CMK (cell line): ENCODE results near the gene ADH5.
"Not testable (repeated sequence)": the region's sequence is repeated elsewhere in the genome, so short reads cannot be mapped to it uniquely, and the experiment has no call there.

Experiments
- DNase-seq: peaks from one replicate; pipeline ENCODE4 v3.0.0-alpha.2; 2010; ENCODE audit warnings: low read depth

The ADH5 gene

DNA sequence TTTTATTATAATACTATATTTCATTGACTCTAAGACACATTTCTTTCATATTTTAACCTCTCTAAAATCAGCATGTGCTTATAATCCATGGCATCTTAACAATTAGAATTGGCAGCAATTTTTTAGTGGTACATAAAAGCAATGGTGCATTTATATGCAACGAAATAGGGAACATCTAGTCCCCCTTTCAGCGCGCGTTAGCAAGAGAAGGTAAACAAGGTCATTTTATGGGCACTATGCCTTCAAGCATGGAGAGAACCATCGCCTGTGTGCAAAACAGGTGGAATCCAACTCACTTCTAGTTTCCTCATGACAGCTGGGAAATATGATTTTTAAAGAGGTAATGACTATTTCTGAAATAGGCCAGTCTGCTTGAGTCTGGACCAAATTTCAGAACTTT, 6.4 kb downstream of the ADH5 start:
- no peak for DNase-seq

DNA sequence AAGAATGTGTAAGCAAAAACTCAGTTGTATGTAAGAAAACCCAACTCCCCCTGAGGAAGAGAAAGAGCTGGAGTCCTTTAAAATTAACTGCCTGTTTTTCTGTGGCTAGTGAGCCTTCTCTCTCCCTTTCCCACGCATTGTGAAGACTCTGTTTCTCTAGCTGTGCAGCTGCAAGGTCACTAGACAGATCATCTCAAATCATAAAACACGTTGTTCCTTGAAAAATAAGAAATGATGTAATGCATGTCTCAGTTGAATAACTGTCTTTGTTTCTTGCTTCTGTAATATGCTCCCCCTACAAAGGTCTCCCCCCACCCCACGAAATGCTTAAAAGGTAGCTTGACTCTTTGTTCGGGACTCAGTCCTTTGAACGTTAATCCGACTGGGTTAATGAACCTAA, 7.7 kb downstream of the ADH5 start:
- not testable (repeated sequence) for DNase-seq

DNA sequence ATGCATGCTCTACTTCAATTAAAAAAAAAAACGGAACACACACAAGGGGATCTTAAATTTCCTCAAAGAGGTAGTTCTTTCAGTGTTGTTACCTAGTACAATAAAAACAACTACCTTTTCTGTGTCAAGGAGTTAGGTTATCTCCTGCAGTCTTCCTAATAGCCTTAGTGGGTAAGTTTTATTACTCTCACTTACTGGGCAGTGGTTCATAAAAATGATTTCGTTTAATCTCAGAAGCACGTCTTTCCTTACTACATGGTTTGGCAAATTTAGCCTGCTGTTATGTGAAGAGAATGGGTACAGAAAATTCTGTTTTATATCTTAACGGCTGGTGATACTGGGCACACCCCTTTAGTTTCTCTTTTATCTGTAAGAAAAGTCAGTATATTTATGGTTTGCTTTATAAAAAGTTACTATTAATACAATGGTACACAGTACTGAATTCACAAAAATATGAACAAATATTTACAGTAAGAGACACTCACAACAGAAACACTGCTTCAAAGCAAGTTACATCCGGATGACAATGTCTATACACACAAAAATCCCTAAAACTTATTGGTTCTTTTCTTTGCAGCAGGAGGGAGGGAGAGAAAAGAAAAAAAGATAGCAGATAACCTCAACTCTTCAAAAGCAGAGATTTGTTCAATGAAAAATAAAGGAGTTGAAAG, 8.8 kb downstream of the ADH5 start:
- DNase-seq = no peak

DNA sequence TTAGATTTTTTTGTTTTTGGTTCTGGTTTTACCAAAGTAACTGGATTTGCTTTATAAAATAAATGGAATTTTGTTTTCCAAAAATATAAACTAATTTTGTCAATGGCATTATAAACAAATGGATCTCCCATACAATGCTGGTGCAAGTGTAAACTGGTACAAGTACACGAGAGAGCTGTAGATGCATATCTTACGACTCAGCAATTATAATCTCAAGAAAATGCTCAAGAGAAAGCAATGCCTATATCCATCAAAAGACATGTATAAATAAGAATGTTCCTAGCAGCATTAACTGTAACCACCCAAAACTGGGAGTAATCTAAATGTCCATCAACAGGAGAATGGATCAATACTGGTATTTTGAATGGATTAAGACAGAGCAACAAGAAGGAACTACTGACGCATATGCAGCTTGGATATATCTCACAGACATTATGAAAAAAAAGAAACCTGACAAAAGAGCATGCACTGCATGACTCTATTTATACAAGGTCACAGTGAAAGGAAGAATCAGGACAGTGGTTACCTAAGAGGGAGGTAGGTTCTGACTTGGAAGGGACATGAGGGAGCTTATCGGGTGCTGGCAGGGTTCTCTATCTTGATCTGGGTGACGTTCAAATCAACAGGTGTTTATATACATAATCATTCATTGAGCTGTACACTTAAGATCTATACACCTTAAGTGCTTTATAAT, 9.5 kb downstream of the ADH5 start:
- no peak for DNase-seq

DNA sequence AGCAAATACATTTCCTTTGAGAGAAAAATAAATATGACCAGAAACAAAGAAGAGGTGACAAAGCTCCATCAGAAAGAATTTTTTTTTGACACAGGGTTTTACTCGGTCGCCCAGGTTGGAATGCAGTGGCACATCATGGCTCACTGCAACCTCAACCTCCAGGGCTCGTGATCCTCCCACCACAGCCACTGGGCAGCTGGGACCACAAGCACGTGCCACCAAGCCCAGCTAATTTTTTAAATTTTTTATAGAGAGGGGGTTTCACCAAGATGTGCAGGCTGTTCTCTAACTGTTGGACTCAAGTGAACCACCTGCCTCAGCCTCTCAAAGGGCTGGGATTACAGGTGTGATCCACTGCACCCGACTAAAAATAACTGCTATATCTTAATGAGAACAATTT, 10.3 kb downstream of the ADH5 start:
- no peak for DNase-seq

DNA sequence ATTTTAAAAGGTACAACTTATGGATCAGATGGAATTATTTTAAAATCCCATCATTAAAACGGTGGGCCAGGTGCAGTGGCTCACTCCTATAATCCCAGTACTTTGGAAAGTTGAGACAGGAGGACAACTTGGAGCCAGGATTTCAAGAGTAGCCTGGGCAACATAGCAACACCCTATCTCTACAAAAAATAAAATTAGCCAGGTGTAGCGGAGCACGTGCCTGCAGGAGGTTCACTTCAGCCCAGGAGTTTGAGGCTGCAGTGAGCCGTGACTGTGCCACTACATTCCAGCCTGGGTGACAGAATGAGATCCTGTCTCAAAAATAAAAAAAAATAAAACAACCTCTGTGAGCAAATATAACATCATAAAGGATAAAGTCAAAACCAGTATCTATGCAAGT, 11.4 kb downstream of the ADH5 start:
- DNase-seq = no peak

DNA sequence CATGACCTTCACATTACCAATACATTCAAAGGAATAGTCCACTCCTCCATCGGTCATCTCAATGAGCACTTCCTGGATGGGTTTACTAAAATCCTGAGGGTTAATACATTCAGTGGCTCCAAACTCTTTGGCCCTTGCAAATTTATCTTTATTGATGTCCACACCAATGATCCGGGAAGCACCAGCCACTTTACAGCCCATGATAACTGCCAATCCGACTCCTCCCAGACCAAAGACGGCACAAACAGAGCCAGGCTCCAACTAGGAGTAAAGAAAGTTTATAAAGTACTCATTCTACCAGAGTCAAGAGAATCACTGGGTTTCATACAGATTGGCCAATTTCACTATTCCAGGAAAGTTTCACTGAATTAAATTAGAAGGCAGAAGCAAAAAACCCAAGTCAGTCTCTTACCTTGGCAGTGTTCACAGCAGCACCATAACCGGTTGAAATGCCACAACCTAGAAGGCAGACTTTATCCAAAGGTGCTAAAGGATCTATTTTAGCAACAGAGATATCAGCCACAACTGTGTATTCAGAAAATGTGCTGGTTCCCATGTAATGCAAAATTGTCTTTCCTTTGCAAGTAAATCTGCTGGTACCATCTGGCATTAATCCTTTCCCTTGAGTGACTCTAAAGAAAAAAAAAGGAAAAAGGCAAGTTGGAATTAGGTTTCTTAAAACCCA, 12.2 kb downstream of the ADH5 start:
- no peak for DNase-seq

DNA sequence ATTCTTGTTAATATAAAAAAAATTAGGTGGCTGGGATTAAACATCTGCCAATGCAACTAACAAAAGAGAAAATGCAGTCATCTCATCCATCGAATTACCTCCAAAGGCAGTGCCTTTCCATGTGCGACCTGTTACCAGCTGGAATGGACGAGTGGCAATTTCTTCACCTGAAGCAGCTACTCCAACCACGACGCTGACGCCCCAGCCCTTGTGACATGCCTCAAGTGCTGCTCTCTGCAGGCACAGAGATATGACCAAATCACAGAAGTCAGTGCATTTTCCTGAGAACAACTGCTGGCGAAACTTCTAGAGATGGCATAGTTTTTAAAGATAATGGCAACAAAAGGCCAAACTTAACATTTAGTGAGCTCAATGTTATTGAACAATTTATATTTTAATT, 13.8 kb downstream of the ADH5 start:
- DNase-seq = no peak

DNA sequence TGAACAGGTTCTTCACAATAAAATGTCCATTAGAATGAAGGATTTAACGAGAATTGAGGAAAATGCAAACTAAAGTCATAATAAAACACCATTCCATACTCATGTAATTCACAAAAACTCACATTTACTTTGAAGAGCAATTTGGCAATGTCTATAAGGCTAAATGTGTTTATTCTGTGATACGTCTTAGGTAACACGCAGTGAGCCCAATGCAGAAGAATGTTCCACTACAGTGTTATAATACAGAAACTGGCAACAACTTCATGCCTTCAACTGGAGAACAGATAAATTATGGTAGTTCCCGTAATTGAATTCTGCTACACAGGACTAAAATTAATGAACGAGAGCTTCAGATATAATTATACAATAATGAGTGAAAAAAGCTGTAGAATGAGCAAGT, 17.4 kb downstream of the ADH5 start:
- no peak for DNase-seq

DNA sequence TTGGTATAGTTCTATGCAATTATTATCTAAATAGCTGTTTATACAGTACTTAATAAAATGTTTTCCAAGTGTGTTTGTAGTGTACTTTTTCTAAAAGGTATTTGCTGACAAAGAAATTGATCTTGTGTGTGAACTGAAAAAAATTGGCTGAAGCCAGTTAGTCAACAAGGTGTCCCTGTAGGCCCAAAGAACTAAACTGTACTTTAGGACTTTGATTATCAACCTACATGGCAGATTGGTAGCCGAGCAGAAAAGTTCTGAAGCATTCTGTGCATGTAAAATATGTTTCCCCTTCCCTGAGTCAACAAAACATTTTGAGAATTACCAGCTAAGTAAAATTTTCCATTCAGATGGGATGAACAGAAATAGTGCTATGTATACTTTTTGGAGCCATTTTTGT, 21.0 kb downstream of the ADH5 start:
- DNase-seq = no peak

DNA sequence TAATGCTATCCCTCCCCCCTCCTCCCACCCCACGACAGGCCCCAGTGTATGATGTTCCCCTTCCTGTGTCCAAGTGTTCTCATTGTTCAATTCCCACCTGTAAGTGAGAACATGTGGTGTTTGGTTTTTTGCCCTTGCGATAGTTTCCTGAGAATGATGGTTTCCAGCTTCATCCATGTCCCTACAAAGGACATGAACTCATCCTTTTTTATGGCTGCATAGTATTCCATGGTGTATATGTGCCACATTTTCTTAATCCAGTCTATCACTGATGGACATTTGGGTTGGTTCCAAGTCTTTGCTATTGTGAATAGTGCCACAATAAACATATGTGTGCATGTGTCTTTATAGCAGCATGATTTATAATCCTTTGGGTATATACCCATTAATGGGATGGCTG, 23.1 kb downstream of the ADH5 start:
- DNase-seq = not testable (repeated sequence)

DNA sequence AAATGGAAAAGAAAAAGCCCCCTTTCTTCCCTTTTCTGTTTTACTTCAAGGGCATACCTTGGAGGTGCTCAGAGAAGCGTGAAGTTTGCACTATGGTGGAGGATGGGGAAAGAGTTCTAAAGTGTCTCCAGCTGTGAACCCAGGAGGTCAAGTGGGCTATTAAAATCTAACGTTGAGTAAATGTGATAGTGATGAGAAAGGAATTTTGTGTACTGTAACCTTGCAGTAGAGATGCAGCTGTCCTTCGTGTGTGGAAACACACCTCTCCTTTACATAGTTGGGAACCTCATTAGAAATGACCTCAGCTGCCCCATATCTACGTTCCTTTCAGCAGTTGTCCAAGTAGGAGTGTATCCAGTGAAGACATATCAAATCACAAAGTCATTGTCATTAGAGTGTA, 26.5 kb downstream of the ADH5 start:
- DNase-seq = no peak

DNA sequence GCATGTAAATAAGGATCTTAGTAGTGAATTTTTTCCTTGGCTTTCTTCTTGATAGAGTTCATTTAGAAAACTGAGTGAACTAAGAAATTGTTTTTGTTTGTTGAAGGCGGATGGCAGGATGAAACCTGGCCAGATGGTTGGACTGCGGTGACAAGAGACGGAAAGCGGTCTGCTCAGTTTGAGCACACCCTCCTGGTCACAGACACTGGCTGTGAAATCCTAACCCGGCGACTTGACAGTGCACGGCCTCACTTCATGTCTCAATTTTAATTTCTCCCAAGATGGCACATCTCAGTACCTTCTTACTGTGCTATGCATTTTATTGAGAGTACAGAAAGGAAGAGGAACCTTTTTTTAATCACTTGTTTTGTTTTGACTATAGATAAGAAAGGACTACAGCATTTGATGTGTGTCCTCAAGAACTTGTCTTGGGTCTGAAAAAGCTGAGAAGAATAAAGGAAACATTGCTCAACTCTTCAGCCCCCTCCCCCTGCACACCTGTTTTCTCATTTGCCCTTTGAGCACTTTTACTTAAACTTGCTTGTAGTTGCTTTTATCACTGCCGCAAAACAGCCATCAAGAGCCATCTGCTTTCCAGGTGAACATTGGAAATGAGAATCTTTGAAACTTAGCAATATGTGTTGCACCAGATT, 27.4 kb downstream of the ADH5 start:
- DNase-seq = no peak

DNA sequence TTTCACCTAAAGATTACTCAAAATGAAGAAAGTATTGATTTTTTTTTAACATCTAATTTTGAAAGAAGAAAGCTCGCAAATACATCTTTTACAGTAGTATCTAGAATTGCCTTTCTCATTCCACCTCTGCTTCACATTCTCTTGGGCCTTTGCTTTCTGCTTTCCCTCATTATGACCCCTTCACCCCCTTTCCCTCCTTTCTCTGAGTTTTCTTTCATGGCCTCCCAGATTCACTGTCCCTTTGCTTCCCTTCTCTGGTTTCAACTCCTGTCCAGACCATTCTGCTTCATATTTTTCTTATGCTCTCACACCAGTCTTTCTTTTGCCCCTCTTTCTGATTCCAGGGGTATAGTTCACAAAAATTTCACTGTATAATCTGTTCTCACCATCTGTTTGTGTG, 29.0 kb downstream of the ADH5 start:
- no peak for DNase-seq

DNA sequence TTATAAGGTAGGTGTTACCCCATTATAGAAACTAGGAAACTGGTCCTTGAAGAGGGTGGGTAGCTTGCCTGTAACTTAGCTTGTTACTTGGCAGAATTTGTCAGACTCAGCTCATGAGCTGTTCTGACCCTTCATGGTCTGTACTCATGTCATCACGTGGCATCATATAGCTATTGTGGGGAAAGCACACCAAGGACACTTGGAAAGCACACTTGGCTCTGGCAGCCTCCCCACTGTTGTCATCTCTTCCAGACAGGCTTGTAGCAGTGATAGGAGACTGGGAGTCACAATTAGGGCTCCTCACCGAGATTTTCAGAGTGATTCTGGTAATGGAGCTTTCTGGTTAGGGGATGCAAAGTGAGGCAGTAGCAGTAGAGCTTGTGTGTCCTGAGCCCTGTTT, 30.4 kb downstream of the ADH5 start:
- no peak for DNase-seq

DNA sequence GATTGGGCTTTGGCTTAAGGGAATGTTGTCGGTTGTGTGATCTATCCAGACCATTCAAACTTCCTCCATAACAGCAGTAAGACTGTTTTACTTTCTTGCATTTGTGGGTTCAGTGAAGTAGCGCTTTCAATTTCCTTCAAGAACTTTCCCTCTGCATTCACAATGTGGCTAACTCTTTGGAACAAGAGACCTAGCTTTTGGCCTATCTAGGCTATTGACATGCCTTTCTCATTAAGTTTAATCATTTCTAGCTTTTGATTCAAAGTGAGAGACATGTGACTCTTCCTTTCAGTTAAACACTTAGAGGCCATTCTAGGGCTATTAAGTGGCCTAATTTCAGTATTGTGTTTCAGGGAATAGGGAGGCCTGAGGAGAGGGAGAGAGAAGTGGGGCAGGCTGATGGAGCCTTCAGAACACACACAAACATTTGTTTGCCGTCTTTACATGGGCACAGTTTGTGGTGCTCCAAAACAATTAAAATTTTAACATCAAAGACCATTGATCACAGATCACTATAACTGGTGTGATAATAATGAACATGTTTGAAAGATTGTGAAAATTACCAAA, 34.1 kb downstream of the ADH5 start:
- no peak for DNase-seq

DNA sequence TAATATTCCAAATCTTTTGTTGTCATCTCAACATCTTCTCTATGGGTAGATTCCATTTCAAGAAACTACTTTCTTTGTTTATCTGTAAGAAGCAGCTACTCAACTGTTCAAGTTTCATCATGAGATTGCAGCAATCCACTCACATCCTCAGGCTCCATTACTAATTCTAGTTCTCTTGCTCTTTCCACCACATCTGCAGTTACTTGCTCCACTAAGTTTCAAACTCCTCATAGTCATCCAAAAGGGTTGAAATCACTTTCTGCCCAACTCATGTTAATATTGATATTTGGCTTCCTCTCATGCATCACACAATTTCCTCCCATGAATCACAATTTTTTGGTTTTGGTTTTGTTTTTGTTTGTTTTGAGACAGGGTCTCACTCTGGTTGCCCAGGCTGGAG, 35.7 kb downstream of the ADH5 start:
- no peak for DNase-seq

DNA sequence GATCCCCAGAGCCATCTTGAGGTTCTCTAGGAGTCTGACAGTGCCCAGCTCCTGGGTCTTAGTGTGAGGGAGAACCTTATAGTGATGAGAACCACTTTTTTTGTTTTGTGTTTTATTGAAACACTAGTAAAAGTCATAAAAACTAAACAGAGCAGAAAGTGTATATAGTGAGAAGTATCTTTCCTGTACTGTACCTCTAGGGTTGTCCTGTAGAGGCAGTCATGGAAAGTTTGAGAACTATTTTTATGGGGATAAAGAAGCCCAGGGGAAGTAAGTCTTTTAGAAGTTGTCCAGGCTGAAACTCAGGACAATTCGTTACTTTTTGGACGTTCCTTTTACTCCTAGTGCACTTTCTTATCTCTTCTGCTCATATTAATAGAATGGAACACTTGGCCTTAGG, 40.9 kb downstream of the ADH5 start:
- no peak for DNase-seq

DNA sequence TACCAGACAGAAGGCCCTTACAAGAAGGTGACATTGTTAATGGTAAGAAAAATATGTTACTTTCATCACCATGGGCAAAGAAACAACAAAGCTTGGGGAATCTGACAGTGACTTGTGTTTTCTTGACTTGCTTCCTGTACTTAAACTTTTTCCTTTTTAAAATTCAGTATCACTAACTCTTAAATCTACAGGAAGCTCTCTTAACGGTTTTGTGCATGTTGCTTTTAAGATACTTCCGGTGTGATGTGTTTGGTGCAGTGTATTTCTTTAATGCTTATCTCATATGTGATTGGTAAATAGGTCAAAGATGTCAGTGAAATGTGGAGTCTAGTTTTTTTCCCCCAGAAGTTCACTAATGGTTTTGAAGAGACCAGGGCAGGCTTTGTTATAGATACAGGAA, 45.2 kb downstream of the ADH5 start:
- DNase-seq = no peak

DNA sequence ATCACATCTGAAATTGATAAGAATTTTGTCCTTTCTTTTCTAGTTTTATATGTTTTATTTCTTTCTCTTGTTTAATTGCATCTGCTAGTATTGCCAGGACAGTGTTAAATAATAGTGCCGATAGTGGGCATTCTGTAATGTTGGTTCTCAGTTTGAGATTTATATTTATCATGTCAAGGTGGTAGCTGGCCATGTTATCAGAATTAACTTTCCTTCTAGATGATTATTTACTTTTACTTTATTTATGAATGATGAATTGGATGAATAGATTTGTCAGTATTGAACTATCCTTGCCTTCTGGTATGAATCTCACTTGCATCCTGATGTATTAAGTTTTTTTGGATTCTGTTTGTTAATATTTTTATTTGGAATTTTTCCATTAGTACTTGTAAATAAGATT, 50.4 kb downstream of the ADH5 start:
- DNase-seq = no peak

DNA sequence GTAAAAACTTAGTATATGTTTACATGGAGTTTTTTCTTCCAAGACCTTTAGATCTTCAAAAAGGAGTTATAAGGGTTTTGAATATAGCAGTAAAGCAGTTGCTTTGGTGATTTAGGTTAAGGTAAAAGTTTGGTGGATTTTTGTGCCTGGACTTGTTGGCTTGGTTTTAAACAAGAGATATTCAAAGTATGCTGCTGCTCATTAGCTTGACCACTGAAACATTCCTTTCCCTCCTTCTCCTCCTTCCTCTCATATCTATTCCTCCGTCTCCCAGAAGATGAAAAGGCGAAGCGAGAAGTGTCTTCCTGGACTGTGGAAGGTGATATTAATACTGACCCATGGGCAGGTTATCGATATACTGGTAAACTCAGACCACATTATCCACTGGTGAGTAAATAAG, 54.6 kb downstream of the ADH5 start:
- no peak for DNase-seq

DNA sequence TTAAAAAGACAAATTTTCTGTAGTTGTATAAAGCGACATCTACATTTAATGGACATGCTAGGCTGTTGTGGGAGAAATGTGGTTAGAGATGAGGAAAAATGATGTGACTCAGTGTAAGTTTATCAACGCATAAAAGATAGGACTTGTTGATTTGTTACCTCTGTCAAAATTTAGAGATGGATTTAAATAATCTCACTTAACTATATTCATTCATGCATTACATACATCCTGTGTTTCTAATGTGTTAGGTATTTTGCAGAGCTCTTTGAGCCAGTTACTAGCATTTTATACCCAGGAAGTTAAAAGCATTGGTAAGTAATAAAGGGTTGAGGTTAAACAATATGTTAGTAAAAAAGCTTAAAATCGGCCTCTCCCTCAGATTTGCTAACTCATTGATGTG, 58.7 kb downstream of the ADH5 start:
- no peak for DNase-seq
